GM18873 (cell line): ENCODE measurements around the gene ZNF534.
"Not testable (repeated sequence)": the region's sequence is repeated elsewhere in the genome, so short reads cannot be mapped to it uniquely, and the experiment has no call there.

ENCODE experiments used
- ATAC-seq: cut with Tn5 transposase; IDR thresholded peaks from one replicate; pipeline ENCODE4 v1.9.1; 2021; ENCODE audit warnings: mild to moderate bottlenecking, moderate library complexity, moderate number of reproducible peaks; ENCODE audit not compliant: unreplicated experiment, low FRiP score

Gene ZNF534

GRCh38 chr19:52494518-52494917 is 65.6 kb downstream of the ZNF534 start:
- no peak for ATAC-seq

- no peak for ATAC-seq
Observed at GRCh38 chr19:52498571-52498970, 69.6 kb downstream of the ZNF534 start.

GRCh38 chr19:52500474-52500873 is 71.5 kb downstream of the ZNF534 start:
- not testable (repeated sequence) for ATAC-seq

- ATAC-seq: not testable (repeated sequence)
Observed at GRCh38 chr19:52500991-52501390, 72.0 kb downstream of the ZNF534 start.
